Astrocyte of the cerebellum (primary cell): ENCODE measurements around the gene FOXP1.

Source experiments
- DNase-seq: peaks from one replicate; pipeline ENCODE4 v3.0.0-alpha.2; 2011; ENCODE audit warnings: low read depth
- H3K4me3 ChIP-seq: 2 replicates; pipeline ENCODE4 v1.5.1; 2011; ENCODE audit warnings: mild to moderate bottlenecking, low read depth, low read length, moderate library complexity
- CTCF ChIP-seq: IDR thresholded peaks from 2 replicates; pipeline ENCODE4 v1.5.1; 2012; ENCODE audit warnings: low read length, low read depth, moderate library complexity, mild to moderate bottlenecking; ENCODE audit errors: missing control alignments
- in situ Hi-C: cut with HindIII; loops from 2 replicates; pipeline ENCODE4 v1.10.0; 2017; ENCODE audit warnings: low sequenced_read_pairs

Gene FOXP1

GRCh38 chr3:71247958-71248335 is 335.6 kb downstream of the FOXP1 start:
- no peak for DNase-seq
- in situ Hi-C loops = no loop called here
- no peak overlapping the region for H3K4me3 ChIP-seq
- TF ChIP-seq CTCF = no peak

DNA sequence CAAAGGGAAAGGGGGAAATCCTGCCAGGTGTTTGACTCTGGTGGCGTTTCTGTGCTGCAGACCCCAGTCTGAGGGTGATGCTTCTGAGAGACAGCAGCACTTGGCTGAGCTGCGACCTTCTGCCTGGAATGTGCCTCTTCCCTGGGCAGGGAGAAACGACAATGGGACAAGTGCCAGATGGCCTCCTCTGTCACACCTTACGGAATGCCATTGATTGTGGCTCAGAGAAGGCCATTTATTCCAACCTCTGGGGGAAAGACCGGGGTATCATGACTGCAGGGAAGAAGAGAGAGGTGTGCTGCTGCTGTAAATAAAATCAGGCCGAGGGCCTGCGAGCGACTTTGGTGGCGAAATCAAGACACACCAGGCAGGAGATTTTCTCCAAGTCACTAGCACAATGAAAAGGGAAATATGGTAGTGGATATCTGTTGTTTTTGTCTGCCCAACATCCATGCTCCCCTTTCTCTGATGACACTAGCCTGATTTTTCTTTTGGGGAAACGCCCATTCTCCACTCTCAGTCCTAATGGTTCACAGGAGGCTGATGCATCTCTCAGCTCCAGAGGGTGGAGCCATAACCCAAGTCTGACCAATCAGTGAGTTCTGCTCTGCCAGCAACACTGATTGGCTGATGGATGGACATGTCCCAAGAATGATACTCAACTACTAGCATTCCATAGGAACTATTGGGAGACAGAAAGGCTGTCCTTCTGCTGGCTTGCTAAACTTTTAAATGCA is 336.1 kb downstream of the FOXP1 start:
- DNase-seq = no peak
- H3K4me3 ChIP-seq = no peak overlapping the region
- no peak for TF ChIP-seq CTCF
- in situ Hi-C loops = no loop called here

GRCh38 chr3:71245971-71246880 is 337.3 kb downstream of the FOXP1 start:
- in situ Hi-C loops = no loop called here
- no peak overlapping the region for H3K4me3 ChIP-seq
- DNase-seq = no peak
- TF ChIP-seq CTCF = no peak

GRCh38 chr3:71244826-71245488 is 338.6 kb downstream of the FOXP1 start:
- no peak for TF ChIP-seq CTCF
- no peak for DNase-seq
- in situ Hi-C loops = no loop called here
- H3K4me3 ChIP-seq = no peak overlapping the region

GRCh38 chr3:71244153-71244825 is 339.2 kb downstream of the FOXP1 start:
- no peak for TF ChIP-seq CTCF
- DNase-seq = no peak
- in situ Hi-C loops = no loop called here
- H3K4me3 ChIP-seq = no peak overlapping the region

DNA sequence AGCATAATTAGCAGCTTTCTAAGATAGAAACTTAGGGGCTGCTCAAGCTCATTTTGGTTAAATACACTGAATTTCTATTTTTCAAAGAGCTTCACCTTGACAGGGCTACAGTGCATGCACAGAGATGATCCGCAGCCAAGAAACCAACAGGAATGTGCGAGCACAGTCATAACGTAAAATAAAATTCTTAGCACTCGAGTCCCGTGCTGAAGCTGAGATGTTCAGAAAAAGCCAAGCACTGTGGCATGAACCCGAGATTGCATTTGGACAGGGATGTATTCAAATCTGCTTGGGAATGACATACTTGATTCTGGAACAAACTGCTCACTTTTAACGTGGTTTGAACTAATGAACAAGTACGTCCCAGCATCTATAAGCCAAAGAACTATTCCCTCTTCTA is 340.3 kb downstream of the FOXP1 start:
- no peak for TF ChIP-seq CTCF
- DNase-seq = no peak
- H3K4me3 ChIP-seq = no peak overlapping the region
- in situ Hi-C loops = no loop called here
